Measurements from ENCODE around the gene STX12. TPM values are rescaled to one million over a fixed set of nuclear protein-coding genes. Genes with fewer than 3 reads are reported as not detected.

STX12 gene
- total and polyA plus RNA-seq, 2 of the 4 experiments (the other 2 are of a cell fraction) = 28.6 to 54.8 TPM

- DNase-seq (no peak), ATAC-seq (ENCODE audit: low read depth) (no peak)
- WGBS, 2 experiments (ENCODE audit: extremely low coverage in 2 of 2, insufficient read length in 1 of 2) = 90% methylated on average over 3 of the region's 6 CpGs; no CpG with 5 or more reads in 1 of the 2 experiments
- no peak overlapping the region for H2BK5ac ChIP-seq (ENCODE audit: low read depth, low read length, poor library complexity, severe bottlenecking)
- no peaks in the 10 kb centered on the region for H3K9me3 ChIP-seq (ENCODE audit: control insufficient read depth, insufficient read depth, low read length)
- in situ Hi-C loops (cut with MboI; ENCODE audit: low sequenced_read_pairs) = no loop called here
- H3K4me2 ChIP-seq (ENCODE audit: low read depth, low read length) = no peak overlapping the region
- H3K9me1 ChIP-seq (ENCODE audit: insufficient read depth, low read length) = no peaks in the 10 kb centered on the region
- no peak overlapping the region for H4K91ac ChIP-seq (ENCODE audit: insufficient read depth, low read depth, low read length)
- ChIA-PET CTCF (interaction anchor here (0.6 kb wide), 1 partner anchor 13 kb away, joined by 3 read pairs; no protein-coding TSS in a partner anchor), POLR2A (ENCODE audit: unreplicated experiment) (no interaction called here)
- dilution Hi-C loops (cut with HindIII; ENCODE audit: low sequenced_read_pairs, unreplicated experiment) = no loop called here
- no peak overlapping the region for H3K23ac ChIP-seq (ENCODE audit: low read depth, low read length)
- H3K27me3 ChIP-seq (ENCODE audit: control insufficient read depth, insufficient read depth, low read length) = no peaks in the 10 kb centered on the region
- H3K79me1 ChIP-seq (ENCODE audit: low read depth in 1 of 2, low read length in 2 of 2) = 0 out of 4 replicates have a peak, but pooled peaks cover 0 to 5% of the 10 kb centered on the region in 2 experiments
- no peak overlapping the region for H4K5ac ChIP-seq (ENCODE audit: low read depth, low read length)
- no peak overlapping the region for H2BK15ac ChIP-seq (ENCODE audit: low read depth, low read length)
- H4K8ac ChIP-seq (ENCODE audit: low read depth in 2 of 2, low read length in 2 of 2) = no peak overlapping the region
- H3K4ac ChIP-seq (ENCODE audit: low read depth, low read length) = no peak overlapping the region
- BruUV-seq (replicated peaks) = no TSS peak
- no peaks in the 10 kb centered on the region for H3K4me1 ChIP-seq (ENCODE audit: control insufficient read depth, insufficient read depth, low read length)
- H4K20me1 ChIP-seq (ENCODE audit: insufficient read depth, low read length) = no peaks in the 10 kb centered on the region
- no peak overlapping the region for H3K14ac ChIP-seq (replicated peaks; ENCODE audit: low read depth, low read length)
- H2AK9ac ChIP-seq (replicated peaks; ENCODE audit: low read depth, low read length, poor library complexity) = no peak overlapping the region
- H2AK5ac ChIP-seq (ENCODE audit: low read depth, low read length) = no peak overlapping the region
- no peak for TF ChIP-seq RCOR1 (IDR thresholded peaks at IDR 0.05; ENCODE audit: insufficient replicate concordance, low read length)
- no peak for TF ChIP-seq MXI1 (IDR thresholded peaks at IDR 0.05; ENCODE audit: borderline replicate concordance, low read depth, low read length)
- H3K56ac ChIP-seq (ENCODE audit: extremely low read depth, insufficient read depth, low read length) = no peak overlapping the region
- H2AFZ ChIP-seq (replicated peaks; ENCODE audit: low read length, poor library complexity) = no peak overlapping the region
- peaks cover 24% of the 10 kb centered on the region for H3K36me3 ChIP-seq (ENCODE audit: control insufficient read depth, insufficient read depth, low read length)
- H3K9ac ChIP-seq (ENCODE audit: low read depth, low read length) = no peak overlapping the region
- no peak overlapping the region for H3K27ac ChIP-seq (ENCODE audit: insufficient read depth, low read length)
- intact Hi-C loops (cut with micrococcal nuclease) = no loop called here
- no peak overlapping the region for H2BK120ac ChIP-seq (ENCODE audit: low read depth, low read length)
- no peak overlapping the region for H3K4me3 ChIP-seq (ENCODE audit: insufficient read depth, low read depth, low read length)
- no peak overlapping the region for H2BK20ac ChIP-seq (ENCODE audit: low read depth, low read length)
- H3K18ac ChIP-seq (ENCODE audit: low read depth, low read length) = no peak overlapping the region
These were observed 31.9 kb upstream of the STX12 start for GRCh38 chr1:27741121-27741520.

Data from IMR-90 (cell line).